NCI-H1436 treated with DMSO at 0.1 percent for 48 hours (cell line): Measurements from ENCODE around the gene NOS3.
"Not testable (repeated sequence)": the region's sequence is repeated elsewhere in the genome, so short reads cannot be mapped to it uniquely, and the experiment has no call there.

Experiments
- DNase-seq: peaks from one replicate; lab custom pipeline; 2025; lab: John Stamatoyannopoulos, UW

The NOS3 gene

GRCh38 chr7:151000897-151001495, 10.2 kb downstream of the NOS3 start:
- DNase-seq: no peak

GRCh38 chr7:151001546-151001945, 10.7 kb downstream of the NOS3 start:
- no peak for DNase-seq

- no peak for DNase-seq
These were observed 12.8 kb downstream of the NOS3 start for GRCh38 chr7:151003572-151003971.

GRCh38 chr7:151005566-151005965, 14.7 kb downstream of the NOS3 start:
- no peak for DNase-seq

- no peak for DNase-seq
These were observed 15.9 kb downstream of the NOS3 start for GRCh38 chr7:151006590-151007300.

- no peak for DNase-seq
These were observed 16.7 kb downstream of the NOS3 start for GRCh38 chr7:151007469-151007898.

GRCh38 chr7:151008143-151008510, 17.3 kb downstream of the NOS3 start:
- no peak for DNase-seq

- DNase-seq: no peak
These were observed 17.9 kb downstream of the NOS3 start for GRCh38 chr7:151008511-151009323.

- DNase-seq: no peak
These were observed 18.7 kb downstream of the NOS3 start for GRCh38 chr7:151009327-151010036.

GRCh38 chr7:151010037-151010306, 19.2 kb downstream of the NOS3 start:
- no peak for DNase-seq

GRCh38 chr7:151010307-151011096, 19.7 kb downstream of the NOS3 start:
- DNase-seq: no peak

- DNase-seq: no peak
These were observed 20.2 kb downstream of the NOS3 start for GRCh38 chr7:151011097-151011409.

GRCh38 chr7:151011616-151012015, 20.8 kb downstream of the NOS3 start:
- not testable (repeated sequence) for DNase-seq

GRCh38 chr7:151012031-151012692, 21.3 kb downstream of the NOS3 start:
- no peak for DNase-seq

GRCh38 chr7:151012911-151013347, 22.1 kb downstream of the NOS3 start:
- no peak for DNase-seq

GRCh38 chr7:151013356-151013732, 22.5 kb downstream of the NOS3 start:
- no peak for DNase-seq

- DNase-seq: no peak
These were observed 23.1 kb downstream of the NOS3 start for GRCh38 chr7:151013733-151014497.

- no peak for DNase-seq
These were observed 24.1 kb downstream of the NOS3 start for GRCh38 chr7:151014950-151015349.

- no peak for DNase-seq
These were observed 25.1 kb downstream of the NOS3 start for GRCh38 chr7:151015967-151016366.

GRCh38 chr7:151016505-151016904, 25.7 kb downstream of the NOS3 start:
- DNase-seq: no peak

- DNase-seq: no peak
These were observed 26.1 kb downstream of the NOS3 start for GRCh38 chr7:151016942-151017341.
